ENCODE measurements around the gene BPI. TPM values are rescaled to one million over a fixed set of nuclear protein-coding genes. Genes with fewer than 3 reads are reported as not detected.
A peak's percentile ranks its signal among the peaks of the same experiment; 100 is the strongest.

BPI gene
- total RNA-seq, 1 donor, result under 0.01 TPM

- Histone ChIP-seq H3K36me3 (ENCODE audit: insufficient read depth, low read length) (peaks cover 2% of the 10 kb centered on the region), H3K4me3 (ENCODE audit: insufficient read depth, low read length) (peak overlapping the region; percentile 78), H3K27me3 (ENCODE audit: insufficient read depth, low read length) (no peaks in the 10 kb centered on the region), H3K9me3 (ENCODE audit: low read depth, low read length) (no peaks in the 10 kb centered on the region), H3K4me2 (ENCODE audit: insufficient read depth, low read length) (peak overlapping the region; percentile 69), H3K4me1 (ENCODE audit: insufficient read depth, low read length) (peaks cover 30% of the 10 kb centered on the region), H2AFZ (ENCODE audit: low read length) (peak overlapping the region; percentile 69), H3K27ac (ENCODE audit: low read depth, low read length) (no peak overlapping the region), H3K79me2 (ENCODE audit: insufficient read depth, low read length) (peaks cover 4% of the 10 kb centered on the region), H4K20me1 (ENCODE audit: insufficient read depth, low read length) (no peaks in the 10 kb centered on the region)
- TF ChIP-seq, protein P1, sequence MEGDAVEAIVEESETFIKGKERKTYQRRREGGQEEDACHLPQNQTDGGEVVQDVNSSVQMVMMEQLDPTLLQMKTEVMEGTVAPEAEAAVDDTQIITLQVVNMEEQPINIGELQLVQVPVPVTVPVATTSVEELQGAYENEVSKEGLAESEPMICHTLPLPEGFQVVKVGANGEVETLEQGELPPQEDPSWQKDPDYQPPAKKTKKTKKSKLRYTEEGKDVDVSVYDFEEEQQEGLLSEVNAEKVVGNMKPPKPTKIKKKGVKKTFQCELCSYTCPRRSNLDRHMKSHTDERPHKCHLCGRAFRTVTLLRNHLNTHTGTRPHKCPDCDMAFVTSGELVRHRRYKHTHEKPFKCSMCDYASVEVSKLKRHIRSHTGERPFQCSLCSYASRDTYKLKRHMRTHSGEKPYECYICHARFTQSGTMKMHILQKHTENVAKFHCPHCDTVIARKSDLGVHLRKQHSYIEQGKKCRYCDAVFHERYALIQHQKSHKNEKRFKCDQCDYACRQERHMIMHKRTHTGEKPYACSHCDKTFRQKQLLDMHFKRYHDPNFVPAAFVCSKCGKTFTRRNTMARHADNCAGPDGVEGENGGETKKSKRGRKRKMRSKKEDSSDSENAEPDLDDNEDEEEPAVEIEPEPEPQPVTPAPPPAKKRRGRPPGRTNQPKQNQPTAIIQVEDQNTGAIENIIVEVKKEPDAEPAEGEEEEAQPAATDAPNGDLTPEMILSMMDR (IDR thresholded peaks at IDR 0.05; ENCODE audit: extremely low read depth, low read depth, low read length), result no peak
- no peak for DNase-seq (ENCODE audit: insufficient read length, low spot score, missing footprints)
These were observed 42.9 kb upstream of the BPI start for GRCh38 chr20:38261054-38261390.

DNA sequence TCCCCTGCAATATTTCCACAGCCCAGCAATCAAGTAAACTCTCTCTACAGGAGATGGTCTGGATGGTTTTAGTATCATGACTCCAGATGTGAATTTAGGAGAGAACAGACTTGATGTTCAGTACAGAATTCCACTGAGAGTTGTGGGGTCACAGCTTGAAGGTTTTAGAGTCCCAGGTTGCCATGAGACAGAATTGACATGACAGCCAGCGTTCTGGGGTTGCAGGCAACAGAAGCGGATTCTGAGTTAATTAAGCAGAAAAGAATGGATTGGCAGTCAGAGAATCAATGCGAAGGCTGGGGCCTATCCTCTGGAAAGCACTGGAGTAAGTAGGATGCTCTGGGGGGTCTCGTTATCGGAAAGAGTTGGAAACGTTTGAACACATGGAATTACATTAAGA, 41.0 kb upstream of the BPI start:
- Histone ChIP-seq H3K4me3 (ENCODE audit: insufficient read depth, low read length) (no peak overlapping the region), H3K27ac (ENCODE audit: low read depth, low read length) (no peak overlapping the region), H3K79me2 (ENCODE audit: insufficient read depth, low read length) (peaks cover 4% of the 10 kb centered on the region), H4K20me1 (ENCODE audit: insufficient read depth, low read length) (no peaks in the 10 kb centered on the region), H3K27me3 (ENCODE audit: insufficient read depth, low read length) (no peaks in the 10 kb centered on the region), H2AFZ (ENCODE audit: low read length) (no peak overlapping the region), H3K4me1 (ENCODE audit: insufficient read depth, low read length) (peaks cover 20% of the 10 kb centered on the region), H3K36me3 (ENCODE audit: insufficient read depth, low read length) (no peaks in the 10 kb centered on the region), H3K4me2 (ENCODE audit: insufficient read depth, low read length) (no peak overlapping the region), H3K9me3 (ENCODE audit: low read depth, low read length) (no peaks in the 10 kb centered on the region)
- TF ChIP-seq, protein P1 (IDR thresholded peaks at IDR 0.05; ENCODE audit: extremely low read depth, low read depth, low read length), result no peak
- no peak for DNase-seq (ENCODE audit: insufficient read length, low spot score, missing footprints)

- TF ChIP-seq, protein P1 (IDR thresholded peaks at IDR 0.05; ENCODE audit: extremely low read depth, low read depth, low read length), result no peak
- no peak overlapping the region for H3K4me3 ChIP-seq (ENCODE audit: insufficient read depth, low read length)
- DNase-seq (ENCODE audit: insufficient read length, low spot score, missing footprints), result no peak
- no peak overlapping the region for H3K4me2 ChIP-seq (ENCODE audit: insufficient read depth, low read length)
- H2AFZ ChIP-seq (ENCODE audit: low read length), result no peak overlapping the region
- H4K20me1 ChIP-seq (ENCODE audit: insufficient read depth, low read length), result no peaks in the 10 kb centered on the region
- H3K27ac ChIP-seq (ENCODE audit: low read depth, low read length), result no peak overlapping the region
- H3K79me2 ChIP-seq (ENCODE audit: insufficient read depth, low read length), result no peaks in the 10 kb centered on the region
- H3K4me1 ChIP-seq (ENCODE audit: insufficient read depth, low read length), result peaks cover 13% of the 10 kb centered on the region
- H3K36me3 ChIP-seq (ENCODE audit: insufficient read depth, low read length), result no peaks in the 10 kb centered on the region
- H3K27me3 ChIP-seq (ENCODE audit: insufficient read depth, low read length), result no peaks in the 10 kb centered on the region
- no peaks in the 10 kb centered on the region for H3K9me3 ChIP-seq (ENCODE audit: low read depth, low read length)
These were observed 37.5 kb upstream of the BPI start for GRCh38 chr20:38266426-38266825.

- no peak overlapping the region for H3K4me2 ChIP-seq (ENCODE audit: insufficient read depth, low read length)
- H3K4me3 ChIP-seq (ENCODE audit: insufficient read depth, low read length), result no peak overlapping the region
- peaks cover 21% of the 10 kb centered on the region for H3K4me1 ChIP-seq (ENCODE audit: insufficient read depth, low read length)
- no peak overlapping the region for H2AFZ ChIP-seq (ENCODE audit: low read length)
- no peak overlapping the region for H3K27ac ChIP-seq (ENCODE audit: low read depth, low read length)
- no peaks in the 10 kb centered on the region for H3K79me2 ChIP-seq (ENCODE audit: insufficient read depth, low read length)
- H4K20me1 ChIP-seq (ENCODE audit: insufficient read depth, low read length), result no peaks in the 10 kb centered on the region
- TF ChIP-seq, protein P1 (IDR thresholded peaks at IDR 0.05; ENCODE audit: extremely low read depth, low read depth, low read length), result no peak
- H3K36me3 ChIP-seq (ENCODE audit: insufficient read depth, low read length), result no peaks in the 10 kb centered on the region
- H3K27me3 ChIP-seq (ENCODE audit: insufficient read depth, low read length), result no peaks in the 10 kb centered on the region
- no peaks in the 10 kb centered on the region for H3K9me3 ChIP-seq (ENCODE audit: low read depth, low read length)
- DNase-seq (ENCODE audit: insufficient read length, low spot score, missing footprints), result no peak
These were observed 36.7 kb upstream of the BPI start for GRCh38 chr20:38267296-38267695.

Measured in osteoblast (primary cell).